Activated B cell treated with CpG ODN at 0.5 μM for 24 hours (primary cell): ENCODE data around the gene HDAC11. TPM values are rescaled to one million over a fixed set of nuclear protein-coding genes. Genes with fewer than 3 reads are reported as not detected.
A peak's percentile ranks its signal among the peaks of the same experiment; 100 is the strongest.
"Not testable (repeated sequence)": the region's sequence is repeated elsewhere in the genome, so short reads cannot be mapped to it uniquely, and the experiment has no call there.

Experiments
- ATAC-seq: fragments of 200-7000 bp; cut with Tn5 transposase; one replicate; pipeline ENCODE4 v1.10.0; 2021; ENCODE audit warnings: low read depth, mild to moderate bottlenecking, moderate library complexity
- CTCF ChIA-PET: fragments of 350-600 bp; sonication (Branson Sonifier 250); formaldehyde crosslinking; loops from one replicate; lab custom pipeline; 2021; ENCODE audit warnings: antibody characterized with exemption; lab: Charles Lee
- POLR2A ChIA-PET: fragments of 350-600 bp; sonication (Branson Sonifier 250); formaldehyde crosslinking; loops from one replicate; lab custom pipeline; 2021; ENCODE audit warnings: antibody characterized with exemption; lab: Charles Lee
- DNase-seq: peaks from one replicate; pipeline ENCODE4 v3.0.0; 2022
- H3K27ac Mint-ChIP-seq: one replicate; pipeline ENCODE4 v1.8.0; 2020; ENCODE audit warnings: mixed read lengths
- H3K27me3 Mint-ChIP-seq: one replicate; pipeline ENCODE4 v1.8.0; 2021; ENCODE audit warnings: mixed read lengths
- H3K36me3 Mint-ChIP-seq: one replicate; pipeline ENCODE4 v1.8.0; 2021; ENCODE audit warnings: low read depth, mixed read lengths
- H3K4me1 Mint-ChIP-seq: one replicate; pipeline ENCODE4 v1.8.0; 2021; ENCODE audit warnings: mixed read lengths
- H3K4me3 Mint-ChIP-seq: one replicate; pipeline ENCODE4 v1.8.0; 2020; ENCODE audit warnings: mild to moderate bottlenecking, mixed read lengths
- H3K9me3 Mint-ChIP-seq: one replicate; pipeline ENCODE4 v1.8.0; 2020; ENCODE audit warnings: mixed read lengths
- CTCF ChIP-seq: fragments of 200-600 bp; IDR thresholded peaks from one replicate; pipeline ENCODE4 v1.8.0; 2022; ENCODE audit warnings: antibody characterized with exemption, mild to moderate bottlenecking
- intact Hi-C: fragments of 100-400 bp; cut with micrococcal nuclease; formaldehyde crosslinking; loops from one replicate; pipeline ENCODE4 v1.15.1; 2024
- total RNA-seq: library from RNA; stranded (reverse); gene quantifications from 2 replicates; pipeline ENCODE4 v1.2.3, GENCODE V29; 2022

HDAC11 gene
- total RNA-seq, 1 donor from 2014 or later = 2.5 TPM

- Mint-ChIP-seq H3K4me1 (no peaks in the 10 kb centered on the region), H3K9me3 (no peaks in the 10 kb centered on the region), H3K36me3 (no peaks in the 10 kb centered on the region), H3K27ac (no peak overlapping the region), H3K27me3 (no peaks in the 10 kb centered on the region), H3K4me3 (no peak overlapping the region)
- POLR2A ChIA-PET = no interaction called here
- CTCF ChIA-PET = interaction anchor here (0.7 to 1.0 kb wide), 3 partner anchors 12 to 197 kb away, joined by 3 read pairs; no protein-coding TSS in a partner anchor
- ATAC-seq (no peak), DNase-seq (no peak)
- intact Hi-C loops = no loop called here
- no peak for TF ChIP-seq CTCF
These were observed 39.8 kb upstream of the HDAC11 start for GRCh38 chr3:13440204-13440817.

- POLR2A ChIA-PET, H3K4me1 Mint-ChIP-seq, H3K27me3 Mint-ChIP-seq, H3K36me3 Mint-ChIP-seq, H3K27ac Mint-ChIP-seq, DNase-seq, CTCF ChIA-PET, intact Hi-C loops, ATAC-seq, H3K4me3 Mint-ChIP-seq, H3K9me3 Mint-ChIP-seq: not testable (repeated sequence)
These were observed 37.2 kb upstream of the HDAC11 start for GRCh38 chr3:13442882-13443281.

GRCh38 chr3:13451301-13451673 lies 28.8 kb upstream of the HDAC11 start:
- Mint-ChIP-seq H3K4me3 (peak overlapping the region; percentile 84), H3K27me3 (no peaks in the 10 kb centered on the region), H3K9me3 (no peaks in the 10 kb centered on the region), H3K27ac (peak overlapping the region; percentile 89), H3K4me1 (peaks cover 18% of the 10 kb centered on the region), H3K36me3 (no peaks in the 10 kb centered on the region)
- DNase-seq (peak; percentile 22), ATAC-seq (peak; percentile 9)
- CTCF ChIA-PET = interaction anchor here (0.6 to 5.1 kb wide), 18 partner anchors 10 to 490 kb away, joined by 3 to 77 read pairs (median 9); partner anchors contain the start of genes HDAC11 and NUP210
- intact Hi-C loops = loop anchor here (1.0 to 5.0 kb wide), 3 partner anchors 30 to 584 kb away; no protein-coding TSS in a partner anchor
- POLR2A ChIA-PET = interaction anchor here (0.7 to 3.6 kb wide), 20 partner anchors 10 to 445 kb away, joined by 3 to 40 read pairs (median 7); partner anchors contain the start of genes HDAC11 and NUP210
- no peak for TF ChIP-seq CTCF

GRCh38 chr3:13452490-13453335 lies 27.4 kb upstream of the HDAC11 start:
- ChIA-PET POLR2A (interaction anchor here (0.6 to 3.6 kb wide), 22 partner anchors 9 to 585 kb away, joined by 3 to 40 read pairs (median 7); partner anchors contain the start of genes HDAC11 and NUP210), CTCF (interaction anchor here (0.6 to 5.1 kb wide), 34 partner anchors 9 to 551 kb away, joined by 3 to 77 read pairs (median 4); partner anchors contain the start of genes HDAC11 and NUP210)
- Mint-ChIP-seq H3K36me3 (no peaks in the 10 kb centered on the region), H3K4me1 (peaks cover 18% of the 10 kb centered on the region), H3K27me3 (no peaks in the 10 kb centered on the region), H3K27ac (peak overlapping the region; percentile 89), H3K4me3 (peak overlapping the region; percentile 84), H3K9me3 (no peaks in the 10 kb centered on the region)
- DNase-seq (peak; percentile 28), ATAC-seq (no peak)
- intact Hi-C loops = loop anchor here (1.0 to 5.0 kb wide), 15 partner anchors 28 to 585 kb away; partner anchors contain the start of gene HDAC11
- no peak for TF ChIP-seq CTCF

GRCh38 chr3:13455644-13456043 lies 24.5 kb upstream of the HDAC11 start:
- no peak for ATAC-seq
- TF ChIP-seq CTCF = no peak
- intact Hi-C loops = no loop called here
- ChIA-PET CTCF (interaction anchor here (0.9 to 5.1 kb wide), 5 partner anchors 16 to 588 kb away, joined by 3 to 77 read pairs (median 4); no protein-coding TSS in a partner anchor), POLR2A (no interaction called here)
- Mint-ChIP-seq H3K27ac (no peak overlapping the region), H3K4me3 (no peak overlapping the region), H3K9me3 (no peaks in the 10 kb centered on the region), H3K27me3 (no peaks in the 10 kb centered on the region), H3K36me3 (no peaks in the 10 kb centered on the region), H3K4me1 (peaks cover 18% of the 10 kb centered on the region)
- no peak for DNase-seq
